Kidney glomerular epithelial cell (primary cell): ENCODE measurements around the gene RORB.

Source experiments
- DNase-seq: peaks from one replicate; lab custom pipeline; 2025; lab: John Stamatoyannopoulos, UW

RORB gene

DNA sequence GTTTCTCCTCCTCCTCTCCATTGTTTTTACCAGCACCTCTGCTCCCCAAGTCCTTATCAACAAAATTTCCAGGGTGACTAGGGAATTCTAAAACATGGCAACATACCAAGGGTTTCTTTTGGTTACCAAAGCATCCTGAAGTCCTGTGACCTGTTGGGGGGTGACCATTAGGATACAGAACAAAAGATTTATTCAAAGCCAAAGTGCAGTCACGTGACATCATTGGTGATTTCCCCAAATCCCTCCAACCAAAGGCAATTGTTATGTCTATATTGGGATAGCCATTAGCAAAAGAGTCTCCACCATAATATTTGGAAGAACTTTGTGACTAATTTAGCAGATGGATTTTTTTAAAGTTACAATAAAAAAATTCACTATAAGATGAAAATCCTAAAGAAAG, 222.2 kb downstream of the RORB start:
- no peak for DNase-seq

DNA sequence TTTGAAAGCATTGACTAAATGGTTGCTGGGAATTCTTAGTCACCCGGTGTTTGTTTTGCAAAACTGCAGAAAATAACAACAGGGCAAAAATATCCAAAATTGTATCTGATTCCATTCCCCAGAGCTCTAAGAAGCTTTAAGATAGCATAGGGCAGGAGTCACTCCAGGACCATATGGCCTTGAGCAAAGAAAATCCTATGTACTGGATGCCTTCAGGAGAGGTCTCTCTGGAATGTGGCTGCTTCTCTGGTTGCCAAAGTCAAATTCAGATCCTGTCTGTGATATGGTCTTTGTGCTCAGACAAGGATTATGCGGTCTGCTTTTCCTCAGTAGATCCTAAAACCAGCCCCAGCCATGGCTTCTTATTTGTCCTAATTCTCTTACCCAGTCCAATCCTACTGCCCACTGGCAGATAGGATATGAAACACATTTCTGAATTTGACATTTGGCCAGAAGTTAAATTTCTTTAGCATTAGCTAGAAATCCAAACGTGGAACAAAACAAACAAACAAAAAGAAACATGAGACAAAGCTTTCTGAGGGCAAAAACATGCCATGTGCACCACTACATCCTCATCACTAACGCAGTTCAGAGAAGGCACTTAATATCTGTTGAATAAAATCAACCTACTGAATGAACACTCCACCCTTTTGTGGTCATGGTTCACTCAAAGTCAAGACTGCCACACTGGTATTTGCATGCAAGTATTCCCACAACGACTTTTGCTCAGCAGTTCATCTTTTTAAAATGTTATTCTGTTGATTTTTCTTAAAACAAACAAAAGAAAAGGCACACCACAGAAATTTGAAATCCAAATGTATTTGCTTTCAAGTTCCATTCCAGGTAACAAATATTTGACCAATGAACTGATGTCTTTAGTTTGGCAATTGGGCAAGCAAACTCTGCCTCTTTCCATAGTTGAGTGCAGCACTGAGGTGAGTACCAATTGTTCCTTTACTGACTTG, 224.8 kb downstream of the RORB start:
- DNase-seq, result no peak

DNA sequence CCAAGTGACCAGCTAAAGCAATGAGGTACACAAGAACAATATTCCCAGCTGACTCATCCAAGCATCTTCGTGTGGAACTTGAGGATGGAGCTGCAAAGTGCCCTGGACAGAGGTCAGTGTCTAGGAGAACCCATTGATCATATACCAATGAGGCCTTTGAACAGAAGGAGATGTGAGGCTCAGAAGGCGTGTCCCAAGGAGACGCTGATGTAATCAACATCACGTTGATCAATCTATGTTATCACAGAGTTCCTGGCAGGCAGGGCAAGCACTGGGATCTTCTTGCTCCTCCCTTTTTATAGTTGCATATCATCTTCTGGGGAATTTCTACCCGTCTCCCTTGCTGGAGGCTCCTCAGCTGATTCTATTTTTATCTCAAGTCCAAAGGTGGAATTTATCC, 227.2 kb downstream of the RORB start:
- no peak for DNase-seq

DNA sequence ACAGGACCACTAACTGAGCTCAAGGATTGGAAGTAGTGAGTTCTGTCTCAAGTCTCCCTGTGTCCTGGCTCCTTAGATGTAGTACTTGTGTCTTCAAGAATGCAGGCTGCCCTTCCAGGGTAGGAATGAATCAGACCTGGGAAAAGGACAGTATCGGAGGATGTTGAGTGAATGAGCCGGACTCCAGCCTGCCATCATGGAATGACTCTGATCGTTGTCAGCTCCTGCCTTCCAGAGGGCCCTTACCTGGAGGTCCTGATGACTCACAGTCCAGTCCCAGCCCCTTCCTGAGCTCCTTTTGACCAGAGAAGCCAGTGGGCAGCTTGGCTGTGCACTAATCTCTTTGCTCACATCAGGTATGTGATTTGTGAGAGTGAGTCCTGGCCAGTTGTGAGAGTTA, 229.4 kb downstream of the RORB start:
- no peak for DNase-seq

DNA sequence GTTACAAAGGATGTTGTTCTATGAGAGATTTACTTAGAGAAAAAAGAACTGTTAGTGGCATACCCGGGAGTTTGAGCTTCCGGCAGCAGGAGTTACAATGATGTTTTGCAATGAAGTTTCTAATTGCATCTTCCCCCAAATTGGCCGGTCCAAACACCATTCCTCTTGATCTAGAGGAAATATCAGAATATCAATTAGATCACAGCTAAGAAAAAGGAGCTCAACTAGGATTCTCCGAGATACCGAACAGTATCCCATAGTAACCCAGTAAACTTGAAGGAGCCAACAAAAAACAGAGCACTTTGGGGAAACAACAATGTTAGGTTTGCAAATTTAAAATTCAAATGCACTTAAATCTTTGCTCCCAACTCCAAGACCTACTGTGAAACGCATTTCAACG, 231.0 kb downstream of the RORB start:
- no peak for DNase-seq

DNA sequence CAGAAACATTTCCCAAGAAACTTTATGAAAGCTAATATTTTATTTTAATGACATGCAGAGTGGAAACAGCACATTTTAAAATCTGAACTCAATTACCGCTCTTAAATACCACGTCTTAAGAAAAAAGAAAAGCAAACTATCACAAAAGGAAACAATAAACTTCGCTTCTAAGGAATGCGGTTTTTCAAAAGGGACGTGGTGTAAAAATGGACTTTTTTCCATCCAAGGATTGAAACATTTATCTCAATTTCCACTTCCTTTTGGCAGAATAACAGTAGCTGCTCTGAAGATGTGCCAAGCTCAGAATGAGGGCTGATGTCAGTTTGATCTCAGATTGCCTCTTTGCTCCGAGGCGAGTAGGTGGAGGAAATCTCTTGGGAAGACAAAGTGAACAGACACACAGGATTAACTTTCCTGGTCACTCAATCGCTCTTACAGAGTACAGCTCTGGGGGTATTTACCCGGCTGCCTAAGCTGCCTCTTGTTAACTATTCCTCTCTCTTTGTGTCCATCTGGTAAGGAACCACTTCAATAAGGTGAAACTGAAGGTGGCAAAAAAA, 232.1 kb downstream of the RORB start:
- DNase-seq, result no peak

DNA sequence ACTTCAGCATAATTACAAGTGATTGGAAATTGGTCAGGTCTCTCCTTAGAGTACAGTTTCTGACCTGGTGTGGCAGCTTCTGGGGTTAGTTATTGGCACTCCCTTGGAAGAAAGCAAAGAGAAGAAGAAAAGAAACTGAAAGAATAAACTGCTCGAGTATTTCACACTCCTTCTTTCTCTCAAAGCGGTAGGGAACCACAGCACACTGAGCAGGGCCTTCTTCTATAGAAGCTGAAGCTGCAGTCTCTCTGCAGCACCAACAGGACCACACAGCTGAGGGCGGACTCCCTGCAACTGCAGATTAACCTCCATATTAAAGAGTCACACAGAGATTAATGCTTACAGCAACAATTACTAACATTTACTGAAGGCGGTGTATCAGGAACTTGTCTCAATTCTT, 238.6 kb downstream of the RORB start:
- DNase-seq, result no peak

DNA sequence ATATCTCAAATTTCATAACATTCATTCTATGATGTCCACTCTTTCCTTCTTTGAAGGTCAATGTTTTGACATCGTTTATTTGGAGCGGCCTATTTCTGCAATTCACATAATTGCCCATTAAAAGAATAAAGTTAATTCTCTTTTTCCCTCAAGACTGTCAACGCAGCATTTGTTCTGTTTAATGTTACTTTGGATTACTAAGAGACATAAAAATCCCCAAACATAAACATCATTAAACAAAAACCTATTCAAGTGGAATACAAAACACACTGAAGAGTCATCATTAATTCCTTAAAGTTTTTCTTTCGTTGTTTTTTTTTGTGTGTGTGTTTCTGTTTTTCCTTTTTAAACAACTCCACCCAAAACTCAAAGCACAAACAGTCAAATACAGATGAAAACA, 239.5 kb downstream of the RORB start:
- no peak for DNase-seq

DNA sequence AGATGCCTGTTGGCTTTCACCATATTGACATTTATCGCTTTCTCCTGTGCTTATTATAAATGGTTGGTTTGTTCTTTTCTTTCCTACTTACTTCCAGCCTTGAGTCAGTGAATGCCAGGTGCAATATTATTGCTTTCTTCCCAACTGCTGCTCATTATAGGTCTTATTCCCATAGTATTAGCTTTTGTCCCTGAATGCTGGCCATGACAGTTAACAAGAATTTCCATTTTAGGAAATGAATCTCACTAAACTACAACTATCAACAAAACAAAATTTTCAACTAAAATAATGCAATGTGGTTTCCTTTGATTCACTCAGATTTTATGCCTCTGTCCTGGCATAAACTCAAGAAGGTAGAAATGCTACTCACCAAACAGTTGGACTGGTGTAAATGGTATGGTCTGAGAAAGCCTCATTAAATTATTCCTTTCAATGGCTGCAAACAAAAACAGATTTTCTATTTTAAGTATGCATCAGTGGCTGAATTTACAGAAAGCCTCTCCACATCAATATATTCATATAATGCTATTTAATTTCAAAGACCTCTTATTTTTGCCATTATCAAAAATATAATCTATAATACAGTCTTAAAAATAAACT, 245.2 kb downstream of the RORB start:
- DNase-seq, result no peak
